Brain microvascular endothelial cell (primary cell): Measurements from ENCODE around the gene VDR.

Experiments used
- DNase-seq: peaks from one replicate; pipeline ENCODE4 v3.0.0-alpha.2; 2020
- H3K27ac ChIP-seq: fragments of 250-450 bp; sonication (Bioruptor Pico); 2 replicates; pipeline ENCODE4 v1.5.1; 2020; ENCODE audit warnings: mild to moderate bottlenecking, moderate library complexity
- H3K27me3 ChIP-seq: fragments of 250-450 bp; sonication (Bioruptor Pico); replicated peaks from 2 replicates; pipeline ENCODE4 v1.5.1; 2020; ENCODE audit warnings: mild to moderate bottlenecking
- H3K36me3 ChIP-seq: fragments of 250-450 bp; sonication (Bioruptor Pico); replicated peaks from 2 replicates; pipeline ENCODE4 v1.5.1; 2020; ENCODE audit warnings: mild to moderate bottlenecking
- H3K4me3 ChIP-seq: 2 replicates; pipeline ENCODE4 v1.5.1; 2011; ENCODE audit warnings: low read depth, mild to moderate bottlenecking, control low read depth, low read length, moderate library complexity
- in situ Hi-C: cut with HindIII; loops from 2 replicates; pipeline ENCODE4 v1.10.0; 2017; ENCODE audit warnings: low sequenced_read_pairs, low pct_ligation_motif_present
- TF ChIP-seq, protein P1 (sequence below): IDR thresholded peaks from 2 replicates; pipeline ENCODE4 v1.5.1; 2011; ENCODE audit warnings: low read depth, mild to moderate bottlenecking, moderate library complexity, low read length, control low read depth, inconsistent platforms; ENCODE audit errors: missing control alignments

VDR gene

GRCh38 chr12:47841910-47842309, 62.9 kb downstream of the VDR start:
- Histone ChIP-seq H3K27ac (no peak overlapping the region), H3K36me3 (peaks cover 6% of the 10 kb centered on the region), H3K4me3 (no peak overlapping the region), H3K27me3 (no peaks in the 10 kb centered on the region)
- TF ChIP-seq, protein P1, sequence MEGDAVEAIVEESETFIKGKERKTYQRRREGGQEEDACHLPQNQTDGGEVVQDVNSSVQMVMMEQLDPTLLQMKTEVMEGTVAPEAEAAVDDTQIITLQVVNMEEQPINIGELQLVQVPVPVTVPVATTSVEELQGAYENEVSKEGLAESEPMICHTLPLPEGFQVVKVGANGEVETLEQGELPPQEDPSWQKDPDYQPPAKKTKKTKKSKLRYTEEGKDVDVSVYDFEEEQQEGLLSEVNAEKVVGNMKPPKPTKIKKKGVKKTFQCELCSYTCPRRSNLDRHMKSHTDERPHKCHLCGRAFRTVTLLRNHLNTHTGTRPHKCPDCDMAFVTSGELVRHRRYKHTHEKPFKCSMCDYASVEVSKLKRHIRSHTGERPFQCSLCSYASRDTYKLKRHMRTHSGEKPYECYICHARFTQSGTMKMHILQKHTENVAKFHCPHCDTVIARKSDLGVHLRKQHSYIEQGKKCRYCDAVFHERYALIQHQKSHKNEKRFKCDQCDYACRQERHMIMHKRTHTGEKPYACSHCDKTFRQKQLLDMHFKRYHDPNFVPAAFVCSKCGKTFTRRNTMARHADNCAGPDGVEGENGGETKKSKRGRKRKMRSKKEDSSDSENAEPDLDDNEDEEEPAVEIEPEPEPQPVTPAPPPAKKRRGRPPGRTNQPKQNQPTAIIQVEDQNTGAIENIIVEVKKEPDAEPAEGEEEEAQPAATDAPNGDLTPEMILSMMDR, result no peak
- in situ Hi-C loops, result no loop called here
- DNase-seq, result no peak

GRCh38 chr12:47841501-47841900, 63.3 kb downstream of the VDR start:
- Histone ChIP-seq H3K27me3 (no peaks in the 10 kb centered on the region), H3K4me3 (no peak overlapping the region), H3K36me3 (peaks cover 6% of the 10 kb centered on the region), H3K27ac (no peak overlapping the region)
- TF ChIP-seq, protein P1, result no peak
- in situ Hi-C loops, result no loop called here
- DNase-seq, result no peak

DNA sequence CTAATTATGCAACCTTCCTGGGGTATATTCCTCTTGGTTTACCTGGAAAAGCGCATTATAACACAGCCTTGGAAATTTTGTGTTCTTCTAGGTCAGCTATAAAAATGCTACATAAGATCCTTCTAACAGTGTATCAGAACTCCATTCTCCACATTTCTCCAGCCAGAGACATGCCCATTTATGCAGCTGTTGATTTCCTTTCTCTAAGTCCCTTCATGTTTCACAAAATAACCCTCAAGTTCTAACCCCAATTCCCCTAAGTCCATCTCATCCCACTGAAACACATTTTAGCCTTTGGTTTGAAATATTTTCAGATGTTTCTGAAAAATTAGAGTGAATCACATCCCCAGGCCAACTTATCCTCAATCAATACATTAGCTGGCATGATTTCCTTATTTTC, 64.2 kb downstream of the VDR start:
- H3K27ac ChIP-seq, result no peak overlapping the region
- H3K27me3 ChIP-seq, result no peaks in the 10 kb centered on the region
- in situ Hi-C loops, result no loop called here

GRCh38 chr12:47839214-47839876, 65.4 kb downstream of the VDR start:
- no peaks in the 10 kb centered on the region for H3K27me3 ChIP-seq
- no peak overlapping the region for H3K27ac ChIP-seq
- H3K4me3 ChIP-seq, result no peak overlapping the region
- no peak for DNase-seq
- no peaks in the 10 kb centered on the region for H3K36me3 ChIP-seq
- in situ Hi-C loops, result no loop called here
- TF ChIP-seq, protein P1, result no peak

More for the DNA sequence above, 64.2 kb downstream of the VDR start:
- no peak overlapping the region for H3K4me3 ChIP-seq
- no peaks in the 10 kb centered on the region for H3K36me3 ChIP-seq
- DNase-seq, result no peak
- TF ChIP-seq, protein P1, result no peak

- TF ChIP-seq, protein P1, result peak; percentile 64
- H3K27ac ChIP-seq, result no peak overlapping the region
- in situ Hi-C loops, result no loop called here
- H3K36me3 ChIP-seq, result no peaks in the 10 kb centered on the region
- no peaks in the 10 kb centered on the region for H3K27me3 ChIP-seq
- no peak overlapping the region for H3K4me3 ChIP-seq
- DNase-seq, result peak; percentile 18
Observed at GRCh38 chr12:47838286-47838931, 66.4 kb downstream of the VDR start.
